RWPE2 (cell line): ENCODE data around the gene STK33.

Experiments used
- ATAC-seq: fragments of 200-7000 bp; cut with Tn5 transposase; 3 replicates; pipeline ENCODE4 v1.9.1; 2021; ENCODE audit warnings: low read depth
- DNase-seq: peaks from one replicate; pipeline ENCODE4 v3.0.0-alpha.2; 2020; ENCODE audit warnings: low spot score
- H3K27ac ChIP-seq: fragments of 450-650 bp; 2 replicates; pipeline ENCODE4 v1.5.1; 2017; ENCODE audit warnings: mild to moderate bottlenecking; ENCODE audit not compliant: poor library complexity, severe bottlenecking
- H3K27me3 ChIP-seq: fragments of 250-450 bp; sonication (Bioruptor Pico); 2 replicates; pipeline ENCODE4 v1.5.1; 2021; ENCODE audit warnings: mild to moderate bottlenecking, moderate library complexity; ENCODE audit not compliant: insufficient read depth, poor library complexity, severe bottlenecking
- H3K36me3 ChIP-seq: fragments of 250-450 bp; sonication (Bioruptor Pico); 2 replicates; pipeline ENCODE4 v1.5.1; 2020; ENCODE audit warnings: low read depth, mild to moderate bottlenecking, moderate library complexity
- H3K4me1 ChIP-seq: fragments of 250-450 bp; sonication (Bioruptor Pico); 2 replicates; pipeline ENCODE4 v1.5.1; 2021; ENCODE audit warnings: mild to moderate bottlenecking, moderate library complexity; ENCODE audit not compliant: insufficient read depth, poor library complexity, severe bottlenecking
- H3K4me3 ChIP-seq: fragments of 250-450 bp; sonication (Bioruptor Pico); 2 replicates; pipeline ENCODE4 v1.5.1; 2021; ENCODE audit warnings: mild to moderate bottlenecking, moderate library complexity; ENCODE audit not compliant: severe bottlenecking
- H3K9me3 ChIP-seq: fragments of 250-450 bp; sonication (Bioruptor Pico); 2 replicates; pipeline ENCODE4 v1.5.1; 2021; ENCODE audit warnings: mild to moderate bottlenecking, moderate library complexity; ENCODE audit not compliant: severe bottlenecking
- CTCF ChIP-seq: fragments of 450-650 bp; IDR thresholded peaks from one replicate; pipeline ENCODE4 v1.5.1; 2017; ENCODE audit warnings: mild to moderate bottlenecking, moderate library complexity; ENCODE audit not compliant: poor library complexity, severe bottlenecking

Gene STK33

GRCh38 chr11:8561461-8561860 is 32.6 kb downstream of the STK33 start:
- DNase-seq (no peak), ATAC-seq (no peak)
- Histone ChIP-seq H3K36me3 (no peaks in the 10 kb centered on the region), H3K9me3 (no peaks in the 10 kb centered on the region), H3K4me1 (no peaks in the 10 kb centered on the region), H3K4me3 (no peak overlapping the region), H3K27ac (no peak overlapping the region), H3K27me3 (no peaks in the 10 kb centered on the region)
- TF ChIP-seq CTCF, result no peak

- Histone ChIP-seq H3K4me3 (no peak overlapping the region), H3K9me3 (no peaks in the 10 kb centered on the region), H3K36me3 (no peaks in the 10 kb centered on the region), H3K4me1 (no peaks in the 10 kb centered on the region), H3K27me3 (no peaks in the 10 kb centered on the region), H3K27ac (no peak overlapping the region)
- no peak for ATAC-seq
- DNase-seq, result no peak
- TF ChIP-seq CTCF, result no peak
Observed at GRCh38 chr11:8558436-8558835, 35.6 kb downstream of the STK33 start.

GRCh38 chr11:8545698-8546366 is 48.2 kb downstream of the STK33 start:
- no peak overlapping the region for H3K4me3 ChIP-seq
- H3K4me1 ChIP-seq, result no peaks in the 10 kb centered on the region
- ATAC-seq, result peak; percentile 70
- no peaks in the 10 kb centered on the region for H3K27me3 ChIP-seq
- no peaks in the 10 kb centered on the region for H3K36me3 ChIP-seq
- peaks cover 4% of the 10 kb centered on the region for H3K9me3 ChIP-seq
- DNase-seq, result no peak
- no peak for TF ChIP-seq CTCF
- H3K27ac ChIP-seq, result no peak overlapping the region

GRCh38 chr11:8544807-8545206 is 49.2 kb downstream of the STK33 start:
- Histone ChIP-seq H3K27ac (no peak overlapping the region), H3K36me3 (no peaks in the 10 kb centered on the region), H3K27me3 (peaks cover 3% of the 10 kb centered on the region), H3K4me3 (no peak overlapping the region), H3K9me3 (peaks cover 4% of the 10 kb centered on the region), H3K4me1 (no peaks in the 10 kb centered on the region)
- no peak for TF ChIP-seq CTCF
- no peak for DNase-seq
- no peak for ATAC-seq

GRCh38 chr11:8543278-8543677 is 50.8 kb downstream of the STK33 start:
- Histone ChIP-seq H3K27me3 (peaks cover 3% of the 10 kb centered on the region), H3K36me3 (no peaks in the 10 kb centered on the region), H3K9me3 (peaks cover under 1% of the 10 kb centered on the region), H3K4me1 (no peaks in the 10 kb centered on the region), H3K27ac (no peak overlapping the region), H3K4me3 (no peak overlapping the region)
- ATAC-seq (no peak), DNase-seq (no peak)
- TF ChIP-seq CTCF, result no peak
